ENCODE measurements around the gene PCBP3. TPM values are rescaled to one million over a fixed set of nuclear protein-coding genes. Genes with fewer than 3 reads are reported as not detected.

Gene PCBP3
- total and polyA plus RNA-seq, 2 of the 8 experiments (the other 6 are each of a cell fraction or from before 2014, with no cell fraction given) = 3.5 to 6.3 TPM

DNA sequence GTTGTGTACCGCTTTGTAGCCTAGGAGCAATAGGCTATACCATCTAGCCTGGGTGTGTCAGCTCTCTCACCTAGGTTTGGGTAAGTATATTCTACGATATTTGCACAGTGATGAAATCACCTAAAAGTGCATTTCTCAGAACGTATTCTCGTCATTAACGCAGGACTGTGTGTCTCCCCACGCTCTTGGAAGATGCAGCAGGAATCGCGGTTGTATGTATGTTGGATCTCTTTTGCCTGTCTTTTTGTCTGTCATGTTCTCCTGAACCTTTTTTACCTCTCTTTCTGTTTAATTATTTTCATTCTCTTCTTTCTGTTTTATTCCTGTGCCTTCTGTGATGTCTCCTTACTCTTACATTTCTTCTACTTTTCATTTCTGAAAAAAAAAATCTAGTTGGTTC, 197.5 kb downstream of the PCBP3 start:
- Histone ChIP-seq H4K5ac (ENCODE audit: insufficient read length, low read depth, low read length) (no peak overlapping the region), H2BK120ac (replicated peaks; ENCODE audit: low read depth, low read length) (no peak overlapping the region), H2BK12ac (ENCODE audit: low read depth, low read length) (no peak overlapping the region), H3K4me1 (replicated peaks in 1 of 4; ENCODE audit: control insufficient read depth in 3 of 4, insufficient read depth in 4 of 4, low read length in 3 of 4) (peaks cover 0 to 3% (median 0%) of the 10 kb centered on the region in 4 experiments; a peak in 3 of 7 replicates), H4K91ac (replicated peaks; ENCODE audit: insufficient read length, low read length) (no peak overlapping the region), H2AK5ac (ENCODE audit: low read depth, low read length) (no peak overlapping the region), H2BK20ac (ENCODE audit: low read length) (no peak overlapping the region), H3K27me3 (replicated peaks in 1 of 4; ENCODE audit: control insufficient read depth in 3 of 4, extremely low read depth in 1 of 4, insufficient read depth in 3 of 4, low read length in 3 of 4) (no peaks in the 10 kb centered on the region; a peak in 2 of 7 replicates), H2BK5ac (ENCODE audit: low read depth, low read length) (no peak overlapping the region), H2AFZ (ENCODE audit: low read length) (no peak overlapping the region), H3K18ac (ENCODE audit: extremely low read depth, low read length) (no peak overlapping the region), H3K79me1 (ENCODE audit: low read depth, low read length) (peaks cover 3% of the 10 kb centered on the region; the same call in 1 of the 2 replicates), H3K4ac (replicated peaks; ENCODE audit: insufficient read length, low read depth, low read length) (no peak overlapping the region), H3K56ac (replicated peaks; ENCODE audit: insufficient read length, low read depth, low read length) (no peak overlapping the region), H3K9ac (replicated peaks in 1 of 4; ENCODE audit: extremely low read depth in 1 of 4, low read depth in 3 of 4, low read length in 3 of 4) (no peak overlapping the region), H4K8ac (ENCODE audit: extremely low read depth, insufficient read depth, low read length) (no peak overlapping the region), H3K27ac (ENCODE audit: low read depth, low read length) (no peak overlapping the region), H3K36me3 (ENCODE audit: control insufficient read depth in 2 of 4, insufficient read depth in 4 of 4, low read length in 3 of 4) (no peaks in the 10 kb centered on the region), H4K20me1 (replicated peaks in 1 of 2; ENCODE audit: control insufficient read depth in 1 of 2, insufficient read depth in 2 of 2, low read length in 2 of 2) (peaks cover 0 to 1% of the 10 kb centered on the region in 2 experiments), H3K23me2 (ENCODE audit: low read depth, low read length) (no peaks in the 10 kb centered on the region), H3K9me3 (ENCODE audit: insufficient read depth in 2 of 2, low read depth in 1 of 2, low read length in 1 of 2) (peaks cover 13 to 15% of the 10 kb centered on the region in 2 experiments), H2BK15ac (ENCODE audit: low read length) (no peak overlapping the region), H3K14ac (ENCODE audit: insufficient read length) (no peak overlapping the region), H3K4me2 (ENCODE audit: insufficient read depth in 1 of 2, low read depth in 2 of 2, low read length in 2 of 2) (no peak overlapping the region), H3K79me2 (ENCODE audit: control insufficient read depth in 1 of 2, insufficient read depth in 2 of 2, low read length in 2 of 2) (no peaks in the 10 kb centered on the region), H3K23ac (ENCODE audit: insufficient read length) (no peak overlapping the region), H3K4me3 (ENCODE audit: extremely low read depth in 1 of 4, insufficient read depth in 2 of 4, low read depth in 3 of 4, low read length in 4 of 4) (no peak overlapping the region)
- no peak for FAIRE-seq
- no peak for DNase-seq (ENCODE audit: low read depth in 1 of 2, low spot score in 2 of 2)
- 93% methylated on average over 8 of the region's 8 CpGs; no CpG with 5 or more reads in 1 of the 2 experiments for WGBS, 2 experiments (ENCODE audit: extremely low coverage in 1 of 2, insufficient coverage in 1 of 2, insufficient read length in 1 of 2, insufficient replicate concordance in 2 of 2, low coverage in 1 of 2, low lambda C conversion rate in 2 of 2, missing lambda C conversion rate in 1 of 2)
- CTCF ChIA-PET (ENCODE audit: partially characterized antibody) = interaction anchor here (1.3 kb wide), 1 partner anchor 40 kb away, joined by 3 read pairs; no protein-coding TSS in a partner anchor
- POLR2A ChIA-PET (ENCODE audit: partially characterized antibody) = no interaction called here
- TF ChIP-seq POU5F1 (IDR thresholded peaks at IDR 0.05; ENCODE audit: low read depth, low read length) = no peak
- TF ChIP-seq, protein P1, sequence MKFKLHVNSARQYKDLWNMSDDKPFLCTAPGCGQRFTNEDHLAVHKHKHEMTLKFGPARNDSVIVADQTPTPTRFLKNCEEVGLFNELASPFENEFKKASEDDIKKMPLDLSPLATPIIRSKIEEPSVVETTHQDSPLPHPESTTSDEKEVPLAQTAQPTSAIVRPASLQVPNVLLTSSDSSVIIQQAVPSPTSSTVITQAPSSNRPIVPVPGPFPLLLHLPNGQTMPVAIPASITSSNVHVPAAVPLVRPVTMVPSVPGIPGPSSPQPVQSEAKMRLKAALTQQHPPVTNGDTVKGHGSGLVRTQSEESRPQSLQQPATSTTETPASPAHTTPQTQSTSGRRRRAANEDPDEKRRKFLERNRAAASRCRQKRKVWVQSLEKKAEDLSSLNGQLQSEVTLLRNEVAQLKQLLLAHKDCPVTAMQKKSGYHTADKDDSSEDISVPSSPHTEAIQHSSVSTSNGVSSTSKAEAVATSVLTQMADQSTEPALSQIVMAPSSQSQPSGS (IDR thresholded peaks at IDR 0.05; ENCODE audit: low read length) = no peak
- TF ChIP-seq RBBP5 (IDR thresholded peaks at IDR 0.05; ENCODE audit: borderline replicate concordance, low read depth, low read length) = no peak
- no peak for TF ChIP-seq KDM1A (IDR thresholded peaks at IDR 0.05; ENCODE audit: borderline replicate concordance, low read length)
- TF ChIP-seq EZH2 (IDR thresholded peaks at IDR 0.05; ENCODE audit: low read depth, low read length, severe bottlenecking) = no peak
- TF ChIP-seq NANOG (IDR thresholded peaks at IDR 0.05; ENCODE audit: insufficient read depth, low read depth, low read length, poor library complexity, severe bottlenecking) = no peak
- no peak for TF ChIP-seq RFX5 (IDR thresholded peaks at IDR 0.05; ENCODE audit: borderline replicate concordance, low read depth, low read length)
- no peak for TF ChIP-seq JUN (IDR thresholded peaks at IDR 0.05; ENCODE audit: low read depth, low read length)
- no peak for TF ChIP-seq RNF2 (IDR thresholded peaks at IDR 0.05; ENCODE audit: borderline replicate concordance, low read depth, low read length, missing control alignments, poor library complexity, severe bottlenecking)
- TF ChIP-seq KDM5A (IDR thresholded peaks at IDR 0.05; ENCODE audit: low read length) = no peak
- TF ChIP-seq MAFK (IDR thresholded peaks at IDR 0.05; ENCODE audit: low read depth, low read length) = no peak
- no peak for TF ChIP-seq BRCA1 (IDR thresholded peaks at IDR 0.05; ENCODE audit: low read depth, low read length)
